ENCODE results near the gene SKOR1. TPM values are rescaled to one million over a fixed set of nuclear protein-coding genes. Genes with fewer than 3 reads are reported as not detected.

SKOR1 gene
- total RNA-seq, 1 experiment from 2014 or later: 0.81 TPM

GRCh38 chr15:67803996-67804843 is 21.1 kb upstream of the SKOR1 start:
- DNase-seq (ENCODE audit: low read depth, low spot score) (no peak), ATAC-seq (no peak)
- ChIA-PET CTCF (no interaction called here), POLR2A (no interaction called here), RAD21 (ENCODE audit: low non-redundant PET in 1 of 2, low total read pairs in 2 of 2, uncharacterized antibody in 2 of 2, unreplicated experiment in 2 of 2) (no interaction called here)
- H3K4me1 ChIP-seq (ENCODE audit: control insufficient read depth in 1 of 2, insufficient read depth in 2 of 2, low read length in 2 of 2): no peaks in the 10 kb centered on the region
- intact Hi-C loops (cut with micrococcal nuclease): no loop called here
- no TSS peak for BruUV-seq (replicated peaks)
- H3K4me2 ChIP-seq (ENCODE audit: low read length): no peak overlapping the region
- H3K4me3 ChIP-seq (replicated peaks in 1 of 2; ENCODE audit: low read depth in 1 of 2, low read length in 2 of 2): no peak overlapping the region
- no peaks in the 10 kb centered on the region for H3K79me2 ChIP-seq (ENCODE audit: insufficient read depth, low read length)
- no peak overlapping the region for H3K27ac ChIP-seq (ENCODE audit: low read depth, low read length)
- no peaks in the 10 kb centered on the region for H3K9me3 ChIP-seq (ENCODE audit: control insufficient read depth in 1 of 2, insufficient read depth in 1 of 2, low read depth in 1 of 2, low read length in 2 of 2)
- no peaks in the 10 kb centered on the region for H3K9me2 ChIP-seq (ENCODE audit: insufficient read depth)
- TF ChIP-seq, protein P1, sequence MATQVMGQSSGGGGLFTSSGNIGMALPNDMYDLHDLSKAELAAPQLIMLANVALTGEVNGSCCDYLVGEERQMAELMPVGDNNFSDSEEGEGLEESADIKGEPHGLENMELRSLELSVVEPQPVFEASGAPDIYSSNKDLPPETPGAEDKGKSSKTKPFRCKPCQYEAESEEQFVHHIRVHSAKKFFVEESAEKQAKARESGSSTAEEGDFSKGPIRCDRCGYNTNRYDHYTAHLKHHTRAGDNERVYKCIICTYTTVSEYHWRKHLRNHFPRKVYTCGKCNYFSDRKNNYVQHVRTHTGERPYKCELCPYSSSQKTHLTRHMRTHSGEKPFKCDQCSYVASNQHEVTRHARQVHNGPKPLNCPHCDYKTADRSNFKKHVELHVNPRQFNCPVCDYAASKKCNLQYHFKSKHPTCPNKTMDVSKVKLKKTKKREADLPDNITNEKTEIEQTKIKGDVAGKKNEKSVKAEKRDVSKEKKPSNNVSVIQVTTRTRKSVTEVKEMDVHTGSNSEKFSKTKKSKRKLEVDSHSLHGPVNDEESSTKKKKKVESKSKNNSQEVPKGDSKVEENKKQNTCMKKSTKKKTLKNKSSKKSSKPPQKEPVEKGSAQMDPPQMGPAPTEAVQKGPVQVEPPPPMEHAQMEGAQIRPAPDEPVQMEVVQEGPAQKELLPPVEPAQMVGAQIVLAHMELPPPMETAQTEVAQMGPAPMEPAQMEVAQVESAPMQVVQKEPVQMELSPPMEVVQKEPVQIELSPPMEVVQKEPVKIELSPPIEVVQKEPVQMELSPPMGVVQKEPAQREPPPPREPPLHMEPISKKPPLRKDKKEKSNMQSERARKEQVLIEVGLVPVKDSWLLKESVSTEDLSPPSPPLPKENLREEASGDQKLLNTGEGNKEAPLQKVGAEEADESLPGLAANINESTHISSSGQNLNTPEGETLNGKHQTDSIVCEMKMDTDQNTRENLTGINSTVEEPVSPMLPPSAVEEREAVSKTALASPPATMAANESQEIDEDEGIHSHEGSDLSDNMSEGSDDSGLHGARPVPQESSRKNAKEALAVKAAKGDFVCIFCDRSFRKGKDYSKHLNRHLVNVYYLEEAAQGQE (IDR thresholded peaks at IDR 0.05; ENCODE audit: low read depth): no peak
- no peak for TF ChIP-seq CEBPB (IDR thresholded peaks at IDR 0.05; ENCODE audit: low read depth)
- TF ChIP-seq POLR2A (IDR thresholded peaks at IDR 0.05; ENCODE audit: borderline replicate concordance, extremely low read depth, insufficient read depth, insufficient read length): no peak
- no peak for TF ChIP-seq TCF7L2 (IDR thresholded peaks at IDR 0.05; ENCODE audit: borderline replicate concordance, extremely low read depth, insufficient read depth, insufficient read length)
- TF ChIP-seq SRF (IDR thresholded peaks at IDR 0.05; ENCODE audit: low read depth): no peak
- TF ChIP-seq, protein P2, sequence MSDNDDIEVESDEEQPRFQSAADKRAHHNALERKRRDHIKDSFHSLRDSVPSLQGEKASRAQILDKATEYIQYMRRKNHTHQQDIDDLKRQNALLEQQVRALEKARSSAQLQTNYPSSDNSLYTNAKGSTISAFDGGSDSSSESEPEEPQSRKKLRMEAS (IDR thresholded peaks at IDR 0.05): no peak
- no peak for TF ChIP-seq ZNF274 (IDR thresholded peaks at IDR 0.05; ENCODE audit: low read depth, low read length)
- TF ChIP-seq SIN3A (IDR thresholded peaks at IDR 0.05; ENCODE audit: low read depth): no peak
- TF ChIP-seq RAD21 (IDR thresholded peaks at IDR 0.05; ENCODE audit: low read depth): no peak
- TF ChIP-seq EZH2phosphoT487 (IDR thresholded peaks at IDR 0.05; ENCODE audit: borderline replicate concordance): no peak
- TF ChIP-seq CBX3 (IDR thresholded peaks at IDR 0.05; ENCODE audit: low read depth): no peak
- no peak for TF ChIP-seq ZFX (IDR thresholded peaks at IDR 0.05)
- TF ChIP-seq, protein P3, sequence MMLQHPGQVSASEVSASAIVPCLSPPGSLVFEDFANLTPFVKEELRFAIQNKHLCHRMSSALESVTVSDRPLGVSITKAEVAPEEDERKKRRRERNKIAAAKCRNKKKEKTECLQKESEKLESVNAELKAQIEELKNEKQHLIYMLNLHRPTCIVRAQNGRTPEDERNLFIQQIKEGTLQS (IDR thresholded peaks at IDR 0.05): no peak
- no peak for TF ChIP-seq POLR2AphosphoS5 (IDR thresholded peaks at IDR 0.05; ENCODE audit: low read depth, low read length)
- TF ChIP-seq YY1 (IDR thresholded peaks at IDR 0.05; ENCODE audit: extremely low read depth, insufficient replicate concordance, low read depth, low read length): no peak
- TF ChIP-seq ELF1 (IDR thresholded peaks at IDR 0.05; ENCODE audit: borderline replicate concordance, low read depth): no peak
- no peak for TF ChIP-seq EZH2 (IDR thresholded peaks at IDR 0.05)
- H3K9ac ChIP-seq (ENCODE audit: low read length): no peak overlapping the region
- H2AFZ ChIP-seq (ENCODE audit: low read depth, low read length, poor library complexity, severe bottlenecking): no peak overlapping the region
- no peaks in the 10 kb centered on the region for H3K27me3 ChIP-seq (ENCODE audit: insufficient read depth, low read length)
- H4K20me1 ChIP-seq (ENCODE audit: insufficient read depth): no peaks in the 10 kb centered on the region
- no peaks in the 10 kb centered on the region for H3K36me3 ChIP-seq (ENCODE audit: control insufficient read depth in 1 of 2, insufficient read depth in 2 of 2, low read length in 2 of 2)

All from HCT116 (cell line).